Natural killer cell (primary cell): ENCODE data around the gene CMC1. TPM values are rescaled to one million over a fixed set of nuclear protein-coding genes. Genes with fewer than 3 reads are reported as not detected.

Source experiments
- ATAC-seq, 3 donors: fragments of 150-1000 bp in 2 of 3; fragments of 200-7000 bp in 1 of 3; cut with Tn5 transposase; 1 replicate in 1 of 3; 2 replicates in 2 of 3; pipeline ENCODE4 v1.10.0; 2021; ENCODE audit warnings: mild to moderate bottlenecking in 2 of 3, moderate library complexity in 2 of 3
- DNase-seq, 2 donors: peaks; one replicate each; pipeline versions ENCODE4 v3.0.0 to v3.0.0-alpha.2; 2013 to 2021; ENCODE audit warnings: mixed read lengths in 1 of 2
- H3K27ac ChIP-seq: one replicate; pipeline ENCODE4 v1.5.1; 2013; ENCODE audit warnings: mild to moderate bottlenecking, low read length
- H3K27me3 ChIP-seq: one replicate; pipeline ENCODE4 v1.6.1; 2013; ENCODE audit warnings: low read length; ENCODE audit not compliant: control insufficient read depth, insufficient read depth
- H3K36me3 ChIP-seq: one replicate; pipeline ENCODE4 v1.6.1; 2013; ENCODE audit warnings: low read length; ENCODE audit not compliant: control insufficient read depth, insufficient read depth
- H3K4me1 ChIP-seq: one replicate; pipeline ENCODE4 v1.6.1; 2013; ENCODE audit warnings: low read length; ENCODE audit not compliant: control insufficient read depth, insufficient read depth
- H3K4me3 ChIP-seq: one replicate; pipeline ENCODE4 v1.5.1; 2013; ENCODE audit warnings: low read length
- H3K9me3 ChIP-seq: one replicate; pipeline ENCODE4 v1.6.1; 2013; ENCODE audit warnings: low read length; ENCODE audit not compliant: control insufficient read depth, insufficient read depth
- H3K27ac Mint-ChIP-seq, 2 donors: one replicate each; pipeline ENCODE4 v1.8.0; 2022; ENCODE audit warnings: mild to moderate bottlenecking in 2 of 2, mixed read lengths in 2 of 2, moderate library complexity in 1 of 2
- H3K27me3 Mint-ChIP-seq, 2 donors: one replicate each; pipeline ENCODE4 v1.8.0; 2022; ENCODE audit warnings: low read depth in 2 of 2, mixed read lengths in 2 of 2
- H3K36me3 Mint-ChIP-seq: one replicate; pipeline ENCODE4 v1.8.0; 2022; ENCODE audit warnings: mixed read lengths
- H3K4me1 Mint-ChIP-seq, 2 donors: one replicate each; pipeline ENCODE4 v1.8.0; 2022; ENCODE audit warnings: mixed read lengths in 2 of 2
- H3K4me3 Mint-ChIP-seq: one replicate; pipeline ENCODE4 v1.8.0; 2022; ENCODE audit warnings: mild to moderate bottlenecking, moderate library complexity, mixed read lengths
- H3K9me3 Mint-ChIP-seq, 2 donors: one replicate each; pipeline ENCODE4 v1.8.0; 2022; ENCODE audit warnings: mixed read lengths in 2 of 2
- WGBS: methylation state at CpG from one replicate; pipeline ENCODE4 v1.1.7; 2013; ENCODE audit warnings: missing lambda C conversion rate; ENCODE audit not compliant: insufficient coverage; 5-methylcytosine and 5-hydroxymethylcytosine counted together
- intact Hi-C: fragments of 100-400 bp; cut with micrococcal nuclease; formaldehyde crosslinking; loops from one replicate; pipeline ENCODE4 v1.14.2; 2022
- total RNA-seq, 4 donors: library from RNA; stranded (reverse); fragments of 120-200 nt in 1 of 4; gene quantifications; one replicate each; pipeline versions ENCODE4 v1.2.3 to v1.2.4, GENCODE V29; 2013 to 2022
- TF ChIP-seq, protein P1 (sequence below): fragments of 200-600 bp; IDR thresholded peaks from one replicate; pipeline ENCODE4 v1.8.0; 2022; ENCODE audit warnings: antibody characterized with exemption

The CMC1 gene
- total RNA-seq, 3 donors from 2014 or later (not counting 1 experiment from before 2014, with no cell fraction given): 122 to 157 (median 136) TPM

DNA sequence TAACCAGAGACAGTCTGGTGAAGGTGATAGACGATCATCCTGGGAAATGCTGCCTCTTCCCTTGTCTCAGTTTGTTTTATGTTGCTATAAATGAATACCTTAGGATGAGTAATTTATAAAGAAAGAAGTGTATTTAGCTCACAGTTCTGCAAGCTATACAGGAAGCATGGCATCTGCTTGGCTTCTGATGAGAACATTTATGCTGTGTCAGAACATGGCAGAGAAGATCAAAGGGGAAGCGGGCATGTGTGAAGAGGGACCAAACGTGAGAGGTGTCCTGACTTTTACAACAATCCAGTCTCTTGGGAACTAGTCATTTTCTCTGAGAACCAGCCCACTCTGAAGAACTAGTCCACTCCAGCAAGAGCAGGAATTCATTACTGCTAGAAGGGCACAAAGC, 9.6 kb downstream of the CMC1 start:
- ATAC-seq (no peak), DNase-seq (peak in 1 of 2 donors; percentile 33)
- no peaks in the 10 kb centered on the region for H3K27me3 ChIP-seq
- 46% methylated on average over 3 of the region's 3 CpGs for WGBS
- intact Hi-C loops: loop anchor here (5.0 kb wide), 1 partner anchor 349 kb away; no protein-coding TSS in a partner anchor
- H3K4me3 Mint-ChIP-seq: peak overlapping the region; percentile 54
- TF ChIP-seq, protein P1, sequence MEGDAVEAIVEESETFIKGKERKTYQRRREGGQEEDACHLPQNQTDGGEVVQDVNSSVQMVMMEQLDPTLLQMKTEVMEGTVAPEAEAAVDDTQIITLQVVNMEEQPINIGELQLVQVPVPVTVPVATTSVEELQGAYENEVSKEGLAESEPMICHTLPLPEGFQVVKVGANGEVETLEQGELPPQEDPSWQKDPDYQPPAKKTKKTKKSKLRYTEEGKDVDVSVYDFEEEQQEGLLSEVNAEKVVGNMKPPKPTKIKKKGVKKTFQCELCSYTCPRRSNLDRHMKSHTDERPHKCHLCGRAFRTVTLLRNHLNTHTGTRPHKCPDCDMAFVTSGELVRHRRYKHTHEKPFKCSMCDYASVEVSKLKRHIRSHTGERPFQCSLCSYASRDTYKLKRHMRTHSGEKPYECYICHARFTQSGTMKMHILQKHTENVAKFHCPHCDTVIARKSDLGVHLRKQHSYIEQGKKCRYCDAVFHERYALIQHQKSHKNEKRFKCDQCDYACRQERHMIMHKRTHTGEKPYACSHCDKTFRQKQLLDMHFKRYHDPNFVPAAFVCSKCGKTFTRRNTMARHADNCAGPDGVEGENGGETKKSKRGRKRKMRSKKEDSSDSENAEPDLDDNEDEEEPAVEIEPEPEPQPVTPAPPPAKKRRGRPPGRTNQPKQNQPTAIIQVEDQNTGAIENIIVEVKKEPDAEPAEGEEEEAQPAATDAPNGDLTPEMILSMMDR: no peak
- H3K27me3 Mint-ChIP-seq: no peaks in the 10 kb centered on the region
- H3K9me3 Mint-ChIP-seq: no peaks in the 10 kb centered on the region
- no peak overlapping the region for H3K4me3 ChIP-seq
- peak overlapping the region; percentile 75 to 89 for H3K27ac Mint-ChIP-seq
- H3K9me3 ChIP-seq: no peaks in the 10 kb centered on the region
- no peaks in the 10 kb centered on the region for H3K36me3 Mint-ChIP-seq
- H3K4me1 Mint-ChIP-seq: peaks cover 63 to 65% of the 10 kb centered on the region in 2 donors
- H3K27ac ChIP-seq: peak overlapping the region; percentile 63
- H3K36me3 ChIP-seq: no peaks in the 10 kb centered on the region
- peaks cover 29% of the 10 kb centered on the region for H3K4me1 ChIP-seq

DNA sequence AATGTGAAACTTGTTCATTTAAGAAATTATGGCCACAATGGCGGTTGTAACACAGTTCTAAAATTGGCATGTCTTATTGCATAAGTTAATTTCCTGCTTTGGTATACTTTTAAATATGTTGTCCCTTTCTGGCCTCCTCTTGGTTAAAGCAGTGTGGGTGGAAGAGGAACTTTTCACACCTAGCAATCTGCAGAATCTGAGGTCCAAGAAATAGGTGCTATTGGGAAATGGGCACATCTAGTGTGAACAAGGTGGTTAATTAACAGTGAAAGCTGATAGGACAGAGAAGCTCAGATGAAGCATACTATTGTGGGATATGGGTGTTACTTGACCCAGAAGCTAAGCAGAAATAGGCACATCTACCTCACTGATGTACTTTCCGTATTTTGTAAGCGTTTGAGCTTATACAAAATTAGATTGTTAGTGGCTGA, 10.6 kb downstream of the CMC1 start:
- Histone ChIP-seq H3K27ac (peak overlapping the region; percentile 63), H3K36me3 (no peaks in the 10 kb centered on the region), H3K9me3 (no peaks in the 10 kb centered on the region), H3K4me3 (no peak overlapping the region), H3K27me3 (no peaks in the 10 kb centered on the region), H3K4me1 (peaks cover 29% of the 10 kb centered on the region)
- ATAC-seq (peak; percentile 87 to 94 (median 93)), DNase-seq (peak in 1 of 2 donors; percentile 74)
- Mint-ChIP-seq H3K27ac (peak overlapping the region; percentile 75 to 89), H3K36me3 (no peaks in the 10 kb centered on the region), H3K9me3 (no peaks in the 10 kb centered on the region), H3K27me3 (no peaks in the 10 kb centered on the region), H3K4me3 (peak overlapping the region; percentile 80), H3K4me1 (peaks cover 57 to 60% of the 10 kb centered on the region in 2 donors)
- intact Hi-C loops: loop anchor here (1.0 to 5.0 kb wide), 3 partner anchors 41 to 350 kb away; no protein-coding TSS in a partner anchor
- TF ChIP-seq, protein P1: no peak
- 25% methylated on average over 1 of the region's 3 CpGs for WGBS

DNA sequence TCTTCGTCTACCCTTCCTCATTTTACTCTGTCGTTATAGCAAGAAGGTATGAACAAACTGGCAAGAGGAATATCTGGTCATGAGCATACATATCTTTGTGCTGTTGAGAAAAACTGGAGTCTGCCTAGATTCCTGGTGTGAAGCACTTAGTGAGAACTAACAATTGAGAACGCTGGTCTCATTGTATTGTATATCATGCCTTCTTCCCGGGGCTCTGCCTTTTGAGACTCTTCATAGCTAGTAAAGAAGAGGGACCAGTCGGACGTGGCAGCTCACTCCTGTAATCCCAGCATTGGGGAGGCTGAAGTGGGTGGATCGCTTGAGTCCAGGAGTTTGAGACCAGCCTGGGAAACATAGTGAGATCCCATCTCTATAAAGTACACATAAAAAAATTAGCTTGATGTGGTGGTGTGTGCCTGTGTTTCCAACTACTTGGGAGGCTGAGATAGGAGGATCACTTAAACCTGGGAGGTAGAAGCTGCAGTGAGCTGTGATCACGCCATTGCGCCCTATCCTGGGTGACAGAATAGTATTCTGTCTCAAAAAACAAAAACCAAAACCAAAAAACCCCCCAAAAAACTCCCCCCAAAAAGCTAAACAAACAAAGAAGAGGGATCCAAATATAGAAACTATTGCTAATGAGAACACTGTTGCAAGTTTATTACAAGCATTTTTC, 11.8 kb downstream of the CMC1 start:
- WGBS: 100% methylated on average over 4 of the region's 9 CpGs
- no peaks in the 10 kb centered on the region for H3K36me3 Mint-ChIP-seq
- DNase-seq (peak in 1 of 2 donors; percentile 21), ATAC-seq (peak in 1 of 3 donors; percentile 17)
- TF ChIP-seq, protein P1: no peak
- Histone ChIP-seq H3K27ac (no peak overlapping the region), H3K9me3 (no peaks in the 10 kb centered on the region), H3K36me3 (no peaks in the 10 kb centered on the region), H3K4me3 (no peak overlapping the region), H3K4me1 (peaks cover 25% of the 10 kb centered on the region), H3K27me3 (no peaks in the 10 kb centered on the region)
- H3K4me1 Mint-ChIP-seq: peaks cover 45 to 49% of the 10 kb centered on the region in 2 donors
- intact Hi-C loops: loop anchor here (2.0 to 5.0 kb wide), 2 partner anchors 40 to 351 kb away; no protein-coding TSS in a partner anchor
- H3K27ac Mint-ChIP-seq: peak overlapping the region; percentile 75 to 89
- no peaks in the 10 kb centered on the region for H3K27me3 Mint-ChIP-seq
- H3K9me3 Mint-ChIP-seq: no peaks in the 10 kb centered on the region
- H3K4me3 Mint-ChIP-seq: peak overlapping the region; percentile 80
